Stimulated activated CD8-positive, alpha-beta memory T cell treated with anti-CD3 and anti-CD28 coated beads, Interleukin-4, amount 100 ng/mL, for 4 hours (primary cell): ENCODE data around the gene SFT2D2.
"Not testable (repeated sequence)": the region's sequence is repeated elsewhere in the genome, so short reads cannot be mapped to it uniquely, and the experiment has no call there.

Source experiments
- DNase-seq, 2 donors: peaks; one replicate each; pipeline ENCODE4 v3.0.0-alpha.2; 2020; ENCODE audit warnings: low read depth in 2 of 2, low spot score in 1 of 2

Gene SFT2D2

GRCh38 chr1:168225476-168226190, at the start of gene SFT2D2:
TSS of gene SFT2D2 (plus strand) at chr1:168226004. CDS start at chr1:168226080, 76 bp downstream.
- peak; percentile 42 to 62 for DNase-seq

DNA sequence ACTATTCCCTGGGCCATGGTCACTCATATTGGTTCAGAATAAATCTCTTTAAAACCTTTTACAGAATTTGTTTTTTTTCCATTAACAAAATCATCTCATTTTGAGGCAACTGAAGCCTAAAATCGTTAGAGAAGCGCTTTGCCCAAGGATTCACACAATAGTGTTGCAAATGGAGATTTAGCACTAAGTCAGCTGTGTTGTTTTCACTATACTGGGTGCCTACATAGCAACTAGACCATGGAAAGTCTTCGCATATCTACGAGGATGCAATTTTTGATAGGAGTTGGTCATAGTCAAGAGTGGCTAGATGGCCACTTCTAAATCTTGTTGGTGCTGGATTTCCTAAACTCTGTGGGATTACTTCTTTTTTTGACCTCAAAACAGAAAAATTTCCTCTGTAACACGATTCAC, 47.6 kb upstream of the SFT2D2 start:
- DNase-seq: no peak

GRCh38 chr1:168178638-168179437, 47.0 kb upstream of the SFT2D2 start, which contains the start of gene TIPRL:
TSS of gene TIPRL (plus strand) at chr1:168178962. CDS start at chr1:168179078, 116 bp downstream.
- DNase-seq: peak; percentile 84 to 86

GRCh38 chr1:168179438-168180147, 46.2 kb upstream of the SFT2D2 start:
- no peak for DNase-seq

GRCh38 chr1:168180148-168180524, 45.7 kb upstream of the SFT2D2 start:
- no peak for DNase-seq

DNA sequence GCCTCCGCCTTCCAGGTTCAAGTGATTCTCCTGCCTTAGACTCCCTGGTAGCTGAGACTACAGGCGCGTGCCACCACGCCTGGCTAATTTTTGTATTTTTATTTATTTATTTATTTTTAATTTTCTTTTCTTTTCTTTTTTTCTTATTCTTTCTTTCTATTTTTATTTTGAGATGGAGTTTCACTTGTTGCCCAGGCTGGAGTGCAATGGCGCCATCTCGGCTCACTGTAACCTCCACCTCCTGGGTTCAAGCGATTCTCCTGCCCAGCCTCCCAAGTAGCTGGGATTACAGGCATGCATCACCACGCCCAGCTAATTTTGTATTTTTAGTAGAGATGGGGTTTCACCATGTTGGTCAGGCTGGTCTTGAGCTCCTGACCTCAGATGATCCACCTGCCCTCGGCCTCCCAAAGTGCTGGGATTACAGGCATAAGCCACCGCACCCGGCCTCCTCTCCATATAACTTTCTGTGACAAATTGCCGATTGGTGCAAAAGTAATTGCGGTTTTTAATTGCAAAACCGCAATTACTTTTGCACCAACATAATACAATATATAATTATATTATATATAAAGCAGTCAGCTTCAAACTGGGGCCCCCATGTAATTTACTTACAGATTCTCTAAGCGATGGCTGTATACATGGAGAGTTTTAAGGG, 44.6 kb upstream of the SFT2D2 start:
- not testable (repeated sequence) for DNase-seq

DNA sequence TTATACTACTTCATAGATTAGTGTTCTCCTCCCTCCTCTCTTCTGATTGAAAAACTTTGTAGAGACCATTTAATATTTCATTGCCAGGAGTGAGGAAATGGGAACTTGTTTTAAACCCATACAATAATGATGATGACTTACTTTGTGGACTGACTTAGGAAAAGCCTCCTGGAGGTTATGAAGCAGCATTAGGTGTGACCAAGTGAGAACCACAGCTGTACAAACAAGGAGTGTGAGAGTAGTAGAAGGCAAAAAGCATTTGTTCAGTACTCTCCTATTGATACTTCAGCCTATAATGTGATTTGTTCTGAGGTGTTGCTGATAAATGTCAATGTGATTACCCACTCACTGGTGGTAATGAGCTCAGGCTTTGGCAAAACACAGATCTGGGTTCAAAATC, 38.6 kb upstream of the SFT2D2 start:
- DNase-seq: no peak

- no peak for DNase-seq
Observed at GRCh38 chr1:168190403-168190802, 35.4 kb upstream of the SFT2D2 start.

- DNase-seq: no peak
Observed at GRCh38 chr1:168195199-168196135, 30.3 kb upstream of the SFT2D2 start.

GRCh38 chr1:168199056-168199455, 26.7 kb upstream of the SFT2D2 start:
- DNase-seq: no peak

GRCh38 chr1:168202941-168203654, 22.7 kb upstream of the SFT2D2 start:
- no peak for DNase-seq

GRCh38 chr1:168206111-168206510, 19.7 kb upstream of the SFT2D2 start:
- DNase-seq: no peak

GRCh38 chr1:168207673-168208072, 18.1 kb upstream of the SFT2D2 start:
- not testable (repeated sequence) for DNase-seq

DNA sequence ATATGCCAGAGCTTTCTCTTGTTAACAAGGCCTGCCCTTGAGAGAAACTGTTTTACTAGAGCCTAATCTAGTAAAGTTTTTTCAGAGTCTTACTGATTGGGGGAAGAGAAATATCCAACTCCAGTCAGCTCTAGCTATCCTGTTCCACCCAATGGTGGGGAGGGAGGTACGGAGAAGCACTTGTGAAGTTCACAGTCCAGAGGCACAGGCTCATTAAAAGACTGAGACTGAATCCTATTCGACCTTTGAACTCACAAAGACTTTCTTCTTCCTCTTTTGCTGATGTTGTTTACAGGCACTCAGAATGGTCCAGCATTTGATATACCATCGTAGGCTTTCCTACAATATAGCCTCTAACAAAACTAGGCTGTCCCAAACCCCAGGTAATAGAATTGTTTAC, 15.5 kb upstream of the SFT2D2 start:
- no peak for DNase-seq

DNA sequence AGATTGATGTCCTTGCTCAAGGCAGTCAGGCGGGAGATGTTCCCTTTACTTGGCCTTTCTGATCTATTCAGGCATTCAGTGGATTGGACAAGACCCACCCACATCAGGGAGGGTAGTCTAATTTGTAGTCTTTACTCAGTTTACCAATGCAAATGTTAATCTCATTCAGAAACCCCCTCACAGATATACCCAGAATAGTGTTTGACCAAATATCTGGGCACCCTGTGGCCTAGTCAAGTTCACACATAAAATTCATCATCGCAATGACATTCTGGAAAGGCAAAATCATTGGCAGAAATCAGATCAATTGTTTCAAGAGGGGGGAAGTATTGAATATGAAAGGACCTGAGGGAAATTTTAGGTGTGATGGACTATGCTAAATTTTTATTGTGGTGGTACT, 12.5 kb upstream of the SFT2D2 start:
- DNase-seq: no peak

DNA sequence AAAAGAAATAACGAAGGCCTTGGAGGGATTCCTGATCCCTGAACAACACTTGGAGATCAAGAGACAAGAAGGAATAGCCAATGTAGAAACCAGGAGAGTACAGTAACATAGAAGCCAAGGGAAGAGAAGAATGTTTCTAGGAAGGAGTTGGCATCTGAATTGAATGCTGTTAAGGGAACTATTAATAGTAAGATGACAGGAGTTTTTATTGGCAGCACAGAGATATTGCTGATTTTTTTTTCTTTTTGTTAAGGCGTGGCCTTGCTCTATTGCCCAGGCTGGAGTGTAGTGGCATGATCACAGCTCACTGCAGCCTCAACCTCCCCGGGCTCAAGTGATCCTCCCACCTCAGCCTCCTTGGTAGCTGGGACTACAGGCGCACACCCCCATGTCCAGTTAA, 9.6 kb upstream of the SFT2D2 start:
- no peak for DNase-seq

DNA sequence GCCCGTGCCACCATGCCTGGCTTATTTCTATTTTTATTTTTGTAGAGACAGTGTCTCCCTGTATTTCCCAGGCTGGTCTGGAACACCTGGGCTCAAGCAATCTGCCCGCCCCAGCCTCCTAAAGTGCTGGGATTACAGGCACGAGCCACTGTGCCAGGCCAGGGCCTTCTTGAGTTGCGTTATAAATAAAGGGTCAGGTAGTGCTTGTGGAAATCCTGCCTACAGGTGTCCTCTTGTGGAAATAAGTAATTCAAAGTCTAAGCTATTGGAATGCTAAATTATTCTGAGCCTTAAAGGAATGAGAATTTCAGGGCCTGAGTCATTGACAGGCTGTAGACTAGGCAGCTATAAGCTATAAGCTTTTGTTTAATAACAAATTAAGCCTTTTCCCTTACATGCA, 8.1 kb upstream of the SFT2D2 start:
- no peak for DNase-seq

- no peak for DNase-seq
Observed at GRCh38 chr1:168218658-168219057, 7.1 kb upstream of the SFT2D2 start.

- DNase-seq: no peak
Observed at GRCh38 chr1:168220470-168220871, 5.3 kb upstream of the SFT2D2 start.

GRCh38 chr1:168221275-168221674, 4.5 kb upstream of the SFT2D2 start:
- no peak for DNase-seq
